Calu3 (cell line): Measurements from ENCODE around the gene FAM135A. TPM values are rescaled to one million over a fixed set of nuclear protein-coding genes. Genes with fewer than 3 reads are reported as not detected.

ENCODE experiments used
- BruUV-seq: library from RNA; stranded (reverse); fragments of 400-500 nt; replicated peaks from 2 replicates; lab custom pipeline; 2021; lab: Mats Ljungman, UMichigan
- CTCF ChIA-PET: fragments of 300-600 bp; sonication (Branson Sonifier 250); formaldehyde crosslinking; loops from one replicate; lab custom pipeline; 2022; ENCODE audit warnings: antibody characterized with exemption; lab: Charles Lee
- DNase-seq: peaks from one replicate; pipeline ENCODE4 v3.0.0; 2022
- H3K27ac Mint-ChIP-seq: one replicate; pipeline ENCODE4 v1.8.0; 2022; ENCODE audit warnings: mixed read lengths; ENCODE audit not compliant: unreplicated experiment
- H3K27me3 Mint-ChIP-seq: one replicate; pipeline ENCODE4 v1.8.0; 2022; ENCODE audit warnings: mixed read lengths; ENCODE audit not compliant: unreplicated experiment
- H3K36me3 Mint-ChIP-seq: one replicate; pipeline ENCODE4 v1.8.0; 2022; ENCODE audit warnings: mild to moderate bottlenecking, moderate library complexity, mixed read lengths; ENCODE audit not compliant: insufficient read depth, unreplicated experiment
- H3K4me1 Mint-ChIP-seq: one replicate; pipeline ENCODE4 v1.8.0; 2022; ENCODE audit warnings: mild to moderate bottlenecking, low read depth, mixed read lengths; ENCODE audit not compliant: unreplicated experiment
- H3K4me3 Mint-ChIP-seq: one replicate; pipeline ENCODE4 v1.8.0; 2022; ENCODE audit warnings: mild to moderate bottlenecking, low read depth, moderate library complexity, mixed read lengths; ENCODE audit not compliant: unreplicated experiment
- H3K9me3 Mint-ChIP-seq: one replicate; pipeline ENCODE4 v1.8.0; 2022; ENCODE audit warnings: low read depth, mixed read lengths; ENCODE audit not compliant: unreplicated experiment
- CTCF ChIP-seq: fragments of 200-600 bp; IDR thresholded peaks from one replicate; pipeline ENCODE4 v1.8.0; 2022; ENCODE audit warnings: antibody characterized with exemption; ENCODE audit not compliant: unreplicated experiment
- intact Hi-C: fragments of 100-400 bp; cut with micrococcal nuclease; formaldehyde crosslinking; loops from one replicate; pipeline ENCODE4 v1.10.0; 2022; ENCODE audit not compliant: unreplicated experiment
- total RNA-seq: library from RNA; stranded (reverse); gene quantifications from 2 replicates; pipeline ENCODE4 v1.2.3, GENCODE V29; 2022

FAM135A gene
- total RNA-seq, 1 experiment from 2014 or later: 89.2 TPM

- CTCF ChIA-PET: no interaction called here
- H3K4me3 Mint-ChIP-seq: no peak overlapping the region
- TF ChIP-seq CTCF: no peak
- peaks cover 28% of the 10 kb centered on the region for H3K36me3 Mint-ChIP-seq
- no peak for DNase-seq
- no peaks in the 10 kb centered on the region for H3K27me3 Mint-ChIP-seq
- intact Hi-C loops: no loop called here
- peaks cover 4% of the 10 kb centered on the region for H3K9me3 Mint-ChIP-seq
- H3K4me1 Mint-ChIP-seq: peaks cover 55% of the 10 kb centered on the region
- no peak overlapping the region for H3K27ac Mint-ChIP-seq
- BruUV-seq: no TSS peak
Observed at GRCh38 chr6:70421509-70421908, 8.2 kb downstream of the FAM135A start.

DNA sequence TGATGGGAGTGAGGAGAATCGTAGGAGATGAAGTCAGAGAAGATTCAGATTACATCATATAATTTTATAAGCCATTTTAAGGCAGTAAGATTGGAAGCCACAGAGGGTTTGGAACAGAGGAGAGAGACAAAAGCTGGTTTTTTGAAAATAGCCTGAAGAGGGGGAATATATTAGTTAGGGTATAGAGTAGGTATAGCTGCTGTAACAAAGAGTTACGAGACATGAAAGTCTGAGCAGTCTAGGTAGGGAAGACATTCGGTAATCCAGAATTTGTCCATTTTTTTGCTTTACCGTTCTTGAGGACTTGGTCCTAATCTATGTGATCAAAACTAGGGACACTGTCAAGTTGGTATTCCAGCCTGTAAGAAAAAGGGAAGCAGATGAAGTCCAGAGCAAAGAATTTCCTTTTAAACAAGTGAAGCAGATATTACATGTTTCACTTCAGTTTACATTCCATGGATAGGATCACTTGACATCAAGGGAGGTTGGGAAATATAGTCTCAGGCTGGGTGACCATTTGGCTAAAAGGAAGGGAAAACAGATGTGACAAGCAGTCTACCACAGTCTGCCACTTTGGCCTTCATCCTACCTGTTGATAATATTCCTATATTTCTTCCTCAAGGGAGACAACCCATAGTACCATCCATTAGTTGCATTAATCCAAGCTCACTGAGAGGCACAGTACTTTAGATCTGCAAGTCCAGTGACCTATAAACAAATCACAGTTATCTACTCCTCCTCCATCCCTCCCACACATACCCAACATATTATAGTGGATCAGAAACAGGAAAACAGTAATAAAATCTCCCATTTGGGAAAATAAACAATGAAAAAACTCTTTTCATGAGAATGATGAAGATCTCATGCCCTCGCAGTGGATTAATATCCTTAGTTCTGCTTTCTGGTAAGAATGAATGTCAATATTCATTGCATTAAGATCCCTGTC lies 10.2 kb downstream of the FAM135A start:
- no peak for TF ChIP-seq CTCF
- H3K27ac Mint-ChIP-seq: peak overlapping the region; percentile 40
- peaks cover 56% of the 10 kb centered on the region for H3K4me1 Mint-ChIP-seq
- no peaks in the 10 kb centered on the region for H3K27me3 Mint-ChIP-seq
- DNase-seq: no peak
- CTCF ChIA-PET: no interaction called here
- intact Hi-C loops: no loop called here
- H3K36me3 Mint-ChIP-seq: peaks cover 34% of the 10 kb centered on the region
- H3K4me3 Mint-ChIP-seq: no peak overlapping the region
- BruUV-seq: no TSS peak
- H3K9me3 Mint-ChIP-seq: peaks cover 4% of the 10 kb centered on the region

DNA sequence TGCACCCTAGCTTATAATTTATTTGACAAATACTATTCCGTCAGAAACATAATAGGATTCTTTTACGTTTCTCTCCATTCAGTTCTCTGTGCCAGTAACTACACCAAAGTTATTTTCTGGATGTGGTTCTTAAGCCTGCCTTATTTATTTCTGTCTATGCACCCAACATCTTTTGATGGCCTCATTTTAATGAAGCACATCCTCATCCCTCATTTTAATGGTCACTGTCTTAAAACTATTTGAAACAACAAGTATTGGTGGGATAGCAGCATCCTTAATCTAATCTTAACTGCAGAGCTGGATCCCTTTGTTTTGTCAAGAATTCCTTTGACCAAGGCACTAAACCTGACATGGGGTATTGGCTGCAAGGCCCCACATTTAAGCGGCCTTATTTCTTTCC lies 11.0 kb downstream of the FAM135A start:
- intact Hi-C loops: no loop called here
- Mint-ChIP-seq H3K4me1 (peaks cover 61% of the 10 kb centered on the region), H3K27me3 (no peaks in the 10 kb centered on the region), H3K9me3 (peaks cover 4% of the 10 kb centered on the region), H3K4me3 (no peak overlapping the region), H3K27ac (no peak overlapping the region), H3K36me3 (peaks cover 36% of the 10 kb centered on the region)
- no peak for TF ChIP-seq CTCF
- CTCF ChIA-PET: no interaction called here
- no TSS peak for BruUV-seq
- no peak for DNase-seq

DNA sequence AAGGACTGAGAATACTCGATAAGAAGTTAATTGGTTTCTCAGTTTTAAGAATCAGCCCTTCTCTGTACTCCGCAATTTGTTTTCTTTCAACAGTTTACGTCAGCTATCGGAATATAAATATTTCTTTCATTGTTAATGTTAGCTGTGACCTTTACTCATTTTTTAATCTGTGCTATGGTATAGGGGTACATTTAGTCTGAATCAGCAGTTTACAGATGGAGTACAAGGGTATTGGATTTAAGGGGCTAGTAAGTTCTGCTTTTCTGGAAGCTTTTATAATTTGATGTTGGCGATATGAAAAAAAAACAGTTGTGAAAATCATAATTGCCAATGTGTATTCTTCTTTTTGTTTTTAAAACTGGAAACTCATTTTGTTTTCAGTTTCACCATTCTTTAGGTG lies 23.0 kb downstream of the FAM135A start:
- H3K9me3 Mint-ChIP-seq: no peaks in the 10 kb centered on the region
- no peak overlapping the region for H3K4me3 Mint-ChIP-seq
- CTCF ChIA-PET: interaction anchor here (1.0 kb wide), 1 partner anchor 38 kb away, joined by 3 read pairs; no protein-coding TSS in a partner anchor
- intact Hi-C loops: no loop called here
- H3K4me1 Mint-ChIP-seq: peaks cover 13% of the 10 kb centered on the region
- H3K27me3 Mint-ChIP-seq: no peaks in the 10 kb centered on the region
- BruUV-seq: no TSS peak
- H3K27ac Mint-ChIP-seq: no peak overlapping the region
- no peak for DNase-seq
- no peak for TF ChIP-seq CTCF
- H3K36me3 Mint-ChIP-seq: peaks cover 53% of the 10 kb centered on the region
